Endothelial cell of umbilical vein (primary cell): ENCODE data around the gene TCERG1L. TPM values are rescaled to one million over a fixed set of nuclear protein-coding genes. Genes with fewer than 3 reads are reported as not detected.

Experiments
- BruUV-seq: library from RNA; stranded (reverse); fragments of 400-500 nt; replicated peaks from 2 replicates; lab custom pipeline; 2021; lab: Mats Ljungman, UMichigan
- CTCF ChIA-PET: fragments of 300-600, 350-600 bp; sonication (Branson Sonifier 250); formaldehyde crosslinking; loops from one replicate; lab custom pipeline; 2021; ENCODE audit warnings: antibody characterized with exemption, inconsistent platforms; lab: Charles Lee
- POLR2A ChIA-PET: fragments of 300-600, 350-600 bp; sonication (Branson Sonifier 250); formaldehyde crosslinking; loops from one replicate; lab custom pipeline; 2021; ENCODE audit warnings: antibody characterized with exemption, inconsistent platforms; lab: Charles Lee
- DNase-seq: peaks from one replicate; pipeline ENCODE4 v3.0.0-alpha.2; 2011; ENCODE audit warnings: low read depth, low spot score
- FAIRE-seq: peaks from 2 replicates; lab custom pipeline; 2011; peaks lifted over from hg19 to GRCh38; lab: Jason Lieb, UNC
- H2AFZ ChIP-seq: 2 replicates; pipeline ENCODE4 v1.6.0; 2012; ENCODE audit warnings: low read depth, low read length, control low read depth, inconsistent platforms
- H3K27ac ChIP-seq: 2 replicates; pipeline ENCODE4 v1.5.1; 2011; ENCODE audit warnings: low read depth, mild to moderate bottlenecking, control low read depth, low read length, moderate library complexity; ENCODE audit not compliant: insufficient read depth
- H3K27me3 ChIP-seq, 2 experiments: 2 replicates each; pipeline versions ENCODE4 v1.6.0 to v1.6.1; 2011; ENCODE audit warnings: low read length in 2 of 2, mixed read lengths in 1 of 2; ENCODE audit not compliant: control insufficient read depth in 2 of 2, insufficient read depth in 2 of 2
- H3K36me3 ChIP-seq, 2 experiments: 2 replicates in 1 of 2; 3 replicates in 1 of 2; pipeline ENCODE4 v1.5.1; 2011; ENCODE audit warnings: low read length in 2 of 2, mild to moderate bottlenecking in 1 of 2, moderate library complexity in 1 of 2; ENCODE audit not compliant: control insufficient read depth in 2 of 2, insufficient read depth in 2 of 2; ENCODE audit errors: extremely low read depth in 1 of 2
- H3K4me1 ChIP-seq: 3 replicates; pipeline ENCODE4 v1.5.1; 2011; ENCODE audit warnings: mild to moderate bottlenecking, low read length; ENCODE audit not compliant: control insufficient read depth, insufficient read depth; ENCODE audit errors: extremely low read depth
- H3K4me2 ChIP-seq: 2 replicates; pipeline ENCODE4 v1.6.1; 2011; ENCODE audit warnings: low read length, control low read depth, mixed read lengths; ENCODE audit not compliant: insufficient read depth
- H3K4me3 ChIP-seq, 3 experiments: fragments of 200-600 bp in 1 of 3; sonication (generic), shearing (Covaris generic) in 1 of 3; replicated peaks in 1 of 3; 2 replicates each; pipeline ENCODE4 v1.5.1; 2011 to 2016; ENCODE audit warnings: control low read depth in 3 of 3, low read length in 3 of 3, mild to moderate bottlenecking in 2 of 3, inconsistent platforms in 1 of 3, low read depth in 1 of 3, moderate library complexity in 1 of 3; ENCODE audit not compliant: insufficient read depth in 1 of 3
- H3K79me2 ChIP-seq: 2 replicates; pipeline ENCODE4 v1.6.0; 2012; ENCODE audit warnings: low read length, inconsistent platforms; ENCODE audit not compliant: control insufficient read depth, insufficient read depth
- H3K9ac ChIP-seq: replicated peaks from 2 replicates; pipeline ENCODE3; 2011; ENCODE audit warnings: low read length, control low read depth; ENCODE audit not compliant: insufficient read depth; ENCODE audit errors: extremely low read depth
- H3K9me1 ChIP-seq: replicated peaks from 3 replicates; pipeline ENCODE4 v1.6.0; 2011; ENCODE audit warnings: mild to moderate bottlenecking, low read length; ENCODE audit not compliant: control insufficient read depth, insufficient read depth; ENCODE audit errors: extremely low read depth
- H3K9me3 ChIP-seq: replicated peaks from 2 replicates; pipeline ENCODE4 v1.5.1; 2012; ENCODE audit warnings: low read length, inconsistent platforms; ENCODE audit not compliant: control insufficient read depth, insufficient read depth
- H4K20me1 ChIP-seq: replicated peaks from 2 replicates; pipeline ENCODE3; 2011; ENCODE audit warnings: mild to moderate bottlenecking, low read length; ENCODE audit not compliant: control insufficient read depth, insufficient read depth; ENCODE audit errors: extremely low read depth
- CTCF ChIP-seq, 2 donors: IDR thresholded peaks; 1 replicate in 1 of 2; 2 replicates in 1 of 2; pipeline ENCODE4 v1.5.1; 2011; ENCODE audit warnings: low read length in 2 of 2, mild to moderate bottlenecking in 2 of 2, moderate library complexity in 2 of 2, control low read depth in 1 of 2, inconsistent platforms in 1 of 2, low read depth in 1 of 2; ENCODE audit not compliant: insufficient read depth in 1 of 2; ENCODE audit errors: extremely low read depth in 1 of 2
- EZH2 ChIP-seq: IDR thresholded peaks from 2 replicates; pipeline ENCODE4 v1.6.1; 2012; ENCODE audit warnings: borderline replicate concordance, low read depth, mild to moderate bottlenecking, moderate library complexity, low read length, inconsistent platforms; ENCODE audit not compliant: severe bottlenecking
- FOS ChIP-seq: IDR thresholded peaks from 2 replicates; pipeline ENCODE4 v1.6.1; 2011; ENCODE audit warnings: mild to moderate bottlenecking, low read length, moderate library complexity, borderline replicate concordance; ENCODE audit not compliant: insufficient read depth
- GATA2 ChIP-seq: IDR thresholded peaks from 2 replicates; pipeline ENCODE4 v1.7.0; 2011; ENCODE audit warnings: low read depth, mild to moderate bottlenecking, moderate library complexity, mixed read lengths, low read length; ENCODE audit not compliant: insufficient read length, insufficient read depth
- JUN ChIP-seq: IDR thresholded peaks from 2 replicates; pipeline ENCODE4 v1.6.1; 2011; ENCODE audit warnings: borderline replicate concordance, low read depth; ENCODE audit not compliant: insufficient read length, insufficient read depth
- MAX ChIP-seq: IDR thresholded peaks from 2 replicates; pipeline ENCODE4 v1.6.1; 2011; ENCODE audit not compliant: insufficient read depth, insufficient read length
- MYC ChIP-seq: IDR thresholded peaks from one replicate; pipeline ENCODE4 v1.6.1; 2011; ENCODE audit warnings: mild to moderate bottlenecking, low read depth, low read length
- POLR2A ChIP-seq: IDR thresholded peaks from 2 replicates; pipeline ENCODE4 v1.6.1; 2012; ENCODE audit warnings: low read depth, mild to moderate bottlenecking, control low read depth, low read length
- POLR2AphosphoS5 ChIP-seq: IDR thresholded peaks from 2 replicates; pipeline ENCODE4 v1.6.1; 2012; ENCODE audit warnings: low read depth, mild to moderate bottlenecking, control low read depth, low read length, moderate library complexity; ENCODE audit not compliant: insufficient read depth
- dilution Hi-C: fragments of 300-500 bp; cut with MboI; formaldehyde crosslinking; loops from one replicate; pipeline ENCODE4 v1.15.0; 2019; ENCODE audit warnings: low sequenced_read_pairs; ENCODE audit not compliant: extremely low pct_ligation_motif_present
- intact Hi-C: fragments of 100-400 bp; cut with micrococcal nuclease; formaldehyde crosslinking; loops from one replicate; pipeline ENCODE4 v1.10.0; 2022
- polyA plus RNA-seq, 4 experiments: library from polyadenylated mRNA; depleted of rRNA in 3 of 4; stranded (reverse) in 3 of 4; unstranded in 1 of 4; fragments of >200 nt; gene quantifications; 2 replicates each; pipeline versions ENCODE4 v1.2.1 to v1.2.3, GENCODE V29; 2011 to 2012; ENCODE audit warnings: missing spikeins in 1 of 4
- total RNA-seq: library from RNA; stranded (reverse); gene quantifications from 2 replicates; pipeline ENCODE4 v1.2.3, GENCODE V29; 2021

The TCERG1L gene
- total and polyA plus RNA-seq, 2 donors (not counting 3 experiments of a cell fraction or from before 2014, with no cell fraction given), result not detected

- Histone ChIP-seq H3K4me3 (no peak overlapping the region), H3K79me2 (no peaks in the 10 kb centered on the region), H3K4me2 (no peak overlapping the region), H3K9me3 (peaks cover 9% of the 10 kb centered on the region), H2AFZ (no peak overlapping the region), H3K9me1 (no peaks in the 10 kb centered on the region), H3K9ac (no peak overlapping the region), H3K36me3 (no peaks in the 10 kb centered on the region), H4K20me1 (no peaks in the 10 kb centered on the region), H3K4me1 (no peaks in the 10 kb centered on the region), H3K27me3 (no peaks in the 10 kb centered on the region), H3K27ac (no peak overlapping the region)
- dilution Hi-C loops (no loop called here), intact Hi-C loops (no loop called here)
- no peak for FAIRE-seq
- ChIA-PET POLR2A (no interaction called here), CTCF (no interaction called here)
- TF ChIP-seq POLR2AphosphoS5 (no peak), CTCF (IDR thresholded peaks at IDR 0.05; ENCODE audit: extremely low read depth in 1 of 2, insufficient read depth in 1 of 2, low read depth in 1 of 2, low read length in 2 of 2) (no peak), FOS (no peak)
- no peak for DNase-seq
- no TSS peak for BruUV-seq
These were observed 36.6 kb downstream of the TCERG1L start for GRCh38 chr10:131274883-131275282.

GRCh38 chr10:131274133-131274880, 37.2 kb downstream of the TCERG1L start:
- Histone ChIP-seq H3K79me2 (no peaks in the 10 kb centered on the region), H3K27me3 (no peaks in the 10 kb centered on the region), H3K9me3 (peaks cover 9% of the 10 kb centered on the region), H3K4me1 (no peaks in the 10 kb centered on the region), H3K9me1 (no peaks in the 10 kb centered on the region), H3K36me3 (no peaks in the 10 kb centered on the region), H2AFZ (no peak overlapping the region), H3K27ac (no peak overlapping the region), H4K20me1 (no peaks in the 10 kb centered on the region), H3K4me2 (no peak overlapping the region), H3K9ac (no peak overlapping the region), H3K4me3 (no peak overlapping the region)
- ChIA-PET POLR2A (no interaction called here), CTCF (no interaction called here)
- intact Hi-C loops, result no loop called here
- no peak for TF ChIP-seq FOS
- no peak for TF ChIP-seq POLR2AphosphoS5
- no peak for TF ChIP-seq MAX
- no peak for TF ChIP-seq POLR2A
- TF ChIP-seq JUN, result no peak
- no peak for TF ChIP-seq MYC
- no peak for TF ChIP-seq EZH2
- no peak for TF ChIP-seq CTCF (IDR thresholded peaks at IDR 0.05; ENCODE audit: extremely low read depth in 1 of 2, insufficient read depth in 1 of 2, low read depth in 1 of 2, low read length in 2 of 2)
- no peak for TF ChIP-seq GATA2
- dilution Hi-C loops, result no loop called here
- FAIRE-seq (no peak), DNase-seq (no peak)
- BruUV-seq, result no TSS peak
